CD4-positive, alpha-beta T cell (primary cell): ENCODE measurements around the gene RASSF10. TPM values are rescaled to one million over a fixed set of nuclear protein-coding genes. Genes with fewer than 3 reads are reported as not detected.

Experiments
- ATAC-seq: fragments of 200-7000 bp; cut with Tn5 transposase; one replicate; pipeline ENCODE4 v1.10.0; 2022; ENCODE audit warnings: mild to moderate bottlenecking; ENCODE audit not compliant: poor library complexity
- CTCF ChIA-PET: fragments of 350-600 bp; sonication (Branson Sonifier 250); formaldehyde crosslinking; loops from one replicate; lab custom pipeline; 2021; ENCODE audit warnings: antibody characterized with exemption, inconsistent platforms; lab: Charles Lee
- POLR2A ChIA-PET: fragments of 350-600 bp; sonication (Branson Sonifier 250); formaldehyde crosslinking; loops from one replicate; lab custom pipeline; 2021; ENCODE audit warnings: antibody characterized with exemption, inconsistent platforms; lab: Charles Lee
- DNase-seq, 14 experiments: peaks; one replicate each; pipeline ENCODE4 v3.0.0-alpha.2; 2013 to 2020; ENCODE audit warnings: mixed read lengths in 2 of 14
- H3K27ac ChIP-seq, 2 donors: one replicate each; pipeline versions ENCODE4 v1.5.1 to v1.7.0; 2013; ENCODE audit warnings: low read length in 2 of 2, low read depth in 1 of 2, mild to moderate bottlenecking in 1 of 2
- H3K27me3 ChIP-seq, 2 experiments: 1 replicate in 1 of 2; 2 replicates in 1 of 2; pipeline versions ENCODE4 v1.6.1 to v1.7.0; 2013; ENCODE audit warnings: low read length in 2 of 2, control low read depth in 1 of 2, mild to moderate bottlenecking in 1 of 2, moderate library complexity in 1 of 2; ENCODE audit not compliant: insufficient read depth in 2 of 2, control insufficient read depth in 1 of 2
- H3K36me3 ChIP-seq: one replicate; pipeline ENCODE4 v1.6.1; 2013; ENCODE audit warnings: low read length, control low read depth; ENCODE audit not compliant: insufficient read depth
- H3K4me1 ChIP-seq: one replicate; pipeline ENCODE4 v1.6.1; 2013; ENCODE audit warnings: low read length, control low read depth; ENCODE audit not compliant: insufficient read depth
- H3K4me3 ChIP-seq: one replicate; pipeline ENCODE4 v1.5.1; 2013; ENCODE audit warnings: mild to moderate bottlenecking, low read length, moderate library complexity
- H3K9me3 ChIP-seq, 2 experiments: 1 replicate in 1 of 2; 2 replicates in 1 of 2; pipeline versions ENCODE4 v1.6.1 to v1.7.0; 2013; ENCODE audit warnings: low read length in 2 of 2, mild to moderate bottlenecking in 2 of 2, control low read depth in 1 of 2, moderate library complexity in 1 of 2; ENCODE audit not compliant: control insufficient read depth in 1 of 2, insufficient read depth in 1 of 2
- H3K27ac Mint-ChIP-seq: one replicate; pipeline ENCODE4 v1.8.0; 2020; ENCODE audit warnings: mixed read lengths
- H3K27me3 Mint-ChIP-seq: one replicate; pipeline ENCODE4 v1.8.0; 2021; ENCODE audit warnings: mixed read lengths
- H3K36me3 Mint-ChIP-seq: one replicate; pipeline ENCODE4 v1.8.0; 2021; ENCODE audit warnings: low read depth, mixed read lengths
- H3K4me1 Mint-ChIP-seq: one replicate; pipeline ENCODE4 v1.8.0; 2021; ENCODE audit warnings: low read depth, mixed read lengths
- H3K4me3 Mint-ChIP-seq: one replicate; pipeline ENCODE4 v1.8.0; 2020; ENCODE audit warnings: mild to moderate bottlenecking, mixed read lengths
- H3K9me3 Mint-ChIP-seq: one replicate; pipeline ENCODE4 v1.8.0; 2020; ENCODE audit warnings: mixed read lengths
- intact Hi-C, 2 experiments: fragments of 100-400 bp; cut with DNase I in 1 of 2; cut with micrococcal nuclease in 1 of 2; formaldehyde crosslinking; loops; one replicate each; pipeline versions ENCODE4 v1.15.1 to v1.9.0; 2023 to 2025; cut with DNase I, micrococcal nuclease
- total RNA-seq, 174 experiments: library from RNA in 2 of 174; stranded (reverse) in 2 of 174; gene quantifications; one replicate each; pipeline ENCODE4 v1.2.3 and lab custom pipeline; 2021 to 2026
- TF ChIP-seq, protein P1 (sequence below): fragments of 200-600 bp; IDR thresholded peaks from one replicate; pipeline ENCODE4 v1.8.0; 2022; ENCODE audit warnings: antibody characterized with exemption, mild to moderate bottlenecking

Gene RASSF10
- total RNA-seq, 2 experiments from 2014 or later = not detected

GRCh38 chr11:12986194-12986898 lies 22.8 kb upstream of the RASSF10 start:
- Mint-ChIP-seq H3K4me1 (no peaks in the 10 kb centered on the region), H3K27me3 (peaks cover 28% of the 10 kb centered on the region), H3K9me3 (no peaks in the 10 kb centered on the region), H3K36me3 (no peaks in the 10 kb centered on the region), H3K27ac (no peak overlapping the region), H3K4me3 (no peak overlapping the region)
- peaks cover 0 to 10% of the 10 kb centered on the region in 2 experiments for H3K27me3 ChIP-seq
- DNase-seq (no peak), ATAC-seq (no peak)
- H3K4me1 ChIP-seq = no peaks in the 10 kb centered on the region
- H3K27ac ChIP-seq = no peak overlapping the region
- CTCF ChIA-PET = no interaction called here
- TF ChIP-seq, protein P1, sequence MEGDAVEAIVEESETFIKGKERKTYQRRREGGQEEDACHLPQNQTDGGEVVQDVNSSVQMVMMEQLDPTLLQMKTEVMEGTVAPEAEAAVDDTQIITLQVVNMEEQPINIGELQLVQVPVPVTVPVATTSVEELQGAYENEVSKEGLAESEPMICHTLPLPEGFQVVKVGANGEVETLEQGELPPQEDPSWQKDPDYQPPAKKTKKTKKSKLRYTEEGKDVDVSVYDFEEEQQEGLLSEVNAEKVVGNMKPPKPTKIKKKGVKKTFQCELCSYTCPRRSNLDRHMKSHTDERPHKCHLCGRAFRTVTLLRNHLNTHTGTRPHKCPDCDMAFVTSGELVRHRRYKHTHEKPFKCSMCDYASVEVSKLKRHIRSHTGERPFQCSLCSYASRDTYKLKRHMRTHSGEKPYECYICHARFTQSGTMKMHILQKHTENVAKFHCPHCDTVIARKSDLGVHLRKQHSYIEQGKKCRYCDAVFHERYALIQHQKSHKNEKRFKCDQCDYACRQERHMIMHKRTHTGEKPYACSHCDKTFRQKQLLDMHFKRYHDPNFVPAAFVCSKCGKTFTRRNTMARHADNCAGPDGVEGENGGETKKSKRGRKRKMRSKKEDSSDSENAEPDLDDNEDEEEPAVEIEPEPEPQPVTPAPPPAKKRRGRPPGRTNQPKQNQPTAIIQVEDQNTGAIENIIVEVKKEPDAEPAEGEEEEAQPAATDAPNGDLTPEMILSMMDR = no peak
- intact Hi-C loops = no loop called here
- H3K4me3 ChIP-seq = no peak overlapping the region
- POLR2A ChIA-PET = no interaction called here
- no peaks in the 10 kb centered on the region for H3K36me3 ChIP-seq
- H3K9me3 ChIP-seq = no peaks in the 10 kb centered on the region

DNA sequence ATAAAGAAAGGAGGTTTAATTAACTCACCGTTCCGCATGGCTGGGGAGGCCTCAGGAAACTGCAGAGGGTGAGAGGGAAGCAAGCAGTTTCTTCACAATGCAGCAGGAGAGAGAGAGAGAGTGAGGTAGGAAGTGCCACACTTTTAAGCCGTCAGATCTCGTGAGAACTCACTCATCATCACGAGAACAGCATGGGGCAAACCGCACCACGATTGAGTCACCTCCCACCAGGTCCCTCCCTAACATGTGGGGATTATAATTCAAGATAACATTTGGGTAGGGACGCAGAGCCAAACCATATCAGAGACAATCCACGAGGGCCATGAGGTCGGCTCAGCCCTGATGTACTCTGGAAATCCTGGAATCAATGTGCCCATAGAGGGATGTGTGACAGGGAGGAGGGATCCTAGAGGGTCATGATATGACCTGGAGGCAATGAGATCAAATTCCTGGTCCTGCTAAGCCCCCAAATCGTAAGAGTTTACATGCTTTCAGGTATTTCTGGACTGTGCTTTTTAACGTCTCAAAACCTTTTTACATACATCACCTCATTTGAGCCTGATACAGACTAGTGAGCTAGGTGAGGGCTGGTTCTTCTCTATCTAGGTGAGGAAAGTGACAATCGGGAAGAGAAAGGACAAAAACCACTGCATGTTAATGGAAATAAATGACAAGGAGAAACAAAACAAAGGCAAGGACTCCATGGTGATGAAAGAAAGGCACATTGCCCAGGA lies 19.5 kb upstream of the RASSF10 start:
- Mint-ChIP-seq H3K4me1 (no peaks in the 10 kb centered on the region), H3K4me3 (no peak overlapping the region), H3K27ac (no peak overlapping the region), H3K36me3 (no peaks in the 10 kb centered on the region), H3K9me3 (no peaks in the 10 kb centered on the region), H3K27me3 (peaks cover 23% of the 10 kb centered on the region)
- intact Hi-C loops = no loop called here
- ChIA-PET CTCF (no interaction called here), POLR2A (no interaction called here)
- Histone ChIP-seq H3K4me3 (no peak overlapping the region), H3K27me3 (peaks cover 0 to 7% of the 10 kb centered on the region in 2 experiments), H3K36me3 (no peaks in the 10 kb centered on the region), H3K27ac (no peak overlapping the region), H3K9me3 (no peaks in the 10 kb centered on the region), H3K4me1 (no peaks in the 10 kb centered on the region)
- TF ChIP-seq, protein P1 = no peak
- DNase-seq (peak in 1 of 14 experiments; percentile 3), ATAC-seq (no peak)

DNA sequence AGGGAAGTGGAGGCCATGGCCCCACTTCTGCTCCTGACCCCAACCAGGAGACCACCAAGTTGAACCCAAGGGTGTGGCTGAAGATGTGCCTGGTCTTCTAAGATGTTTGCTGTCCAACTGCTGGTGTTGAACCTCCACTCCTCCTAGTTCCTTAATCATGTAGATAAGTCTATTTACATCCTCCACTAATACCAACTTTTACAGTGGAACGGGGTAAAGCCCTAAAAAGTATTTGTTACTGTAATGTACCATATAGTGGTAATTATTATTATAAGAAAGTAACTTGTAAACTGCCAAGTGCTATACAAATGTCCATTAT lies 19.0 kb upstream of the RASSF10 start:
- ChIA-PET CTCF (no interaction called here), POLR2A (no interaction called here)
- no peaks in the 10 kb centered on the region for H3K4me1 ChIP-seq
- TF ChIP-seq, protein P1 = no peak
- Mint-ChIP-seq H3K9me3 (no peaks in the 10 kb centered on the region), H3K27me3 (peaks cover 22% of the 10 kb centered on the region), H3K4me3 (no peak overlapping the region), H3K27ac (no peak overlapping the region), H3K36me3 (no peaks in the 10 kb centered on the region), H3K4me1 (no peaks in the 10 kb centered on the region)
- no peak overlapping the region for H3K4me3 ChIP-seq
- intact Hi-C loops = no loop called here
- no peak for DNase-seq
- ATAC-seq = no peak
- H3K9me3 ChIP-seq = no peaks in the 10 kb centered on the region
- H3K27me3 ChIP-seq = peaks cover 0 to 7% of the 10 kb centered on the region in 2 experiments
- H3K27ac ChIP-seq = no peak overlapping the region
- no peaks in the 10 kb centered on the region for H3K36me3 ChIP-seq
